ENCODE data around the gene CST9. TPM values are rescaled to one million over a fixed set of nuclear protein-coding genes. Genes with fewer than 3 reads are reported as not detected.

Gene CST9
- polyA plus RNA-seq, 1 donor (not counting 4 experiments of a cell fraction or from before 2014, with no cell fraction given) = not detected

DNA sequence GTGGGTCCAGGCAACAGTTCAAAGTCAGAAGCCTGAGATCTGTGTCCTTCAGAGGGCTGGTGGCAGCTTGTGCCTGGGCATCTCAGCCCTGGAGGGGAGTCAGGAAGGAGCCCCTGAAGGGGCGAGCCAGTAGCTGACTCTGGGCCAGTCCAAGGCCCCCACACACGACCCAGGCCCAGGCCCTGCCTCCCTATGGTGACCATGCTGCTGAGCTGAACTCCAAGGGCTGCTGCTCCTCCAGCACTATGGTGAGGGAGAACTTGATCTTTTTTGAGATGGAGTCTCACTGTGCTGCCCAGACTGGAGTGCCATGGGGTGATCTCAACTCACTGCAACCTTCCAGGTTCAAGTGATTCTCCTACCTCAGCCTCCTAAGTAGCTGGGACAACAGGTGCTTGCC is 47.2 kb upstream of the CST9 start:
- FAIRE-seq (no peak), DNase-seq (ENCODE audit: low read depth, low spot score) (no peak)
- no peaks in the 10 kb centered on the region for H3K36me3 ChIP-seq (ENCODE audit: control insufficient read depth in 2 of 2, extremely low read depth in 1 of 2, insufficient read depth in 2 of 2, low read length in 2 of 2)
- H3K4me1 ChIP-seq (ENCODE audit: control insufficient read depth, extremely low read depth, insufficient read depth, low read length) = peaks cover 8% of the 10 kb centered on the region
- H3K9me1 ChIP-seq (ENCODE audit: control insufficient read depth, extremely low read depth, insufficient read depth, low read length) = no peaks in the 10 kb centered on the region
- no peaks in the 10 kb centered on the region for H3K9me3 ChIP-seq (ENCODE audit: control insufficient read depth, low read depth, low read length)
- TF ChIP-seq CTCF (optimal IDR thresholded peaks at IDR 0.05 in 1 of 3, IDR thresholded peaks at IDR 0.05 in 1 of 3, conservative IDR thresholded peaks at IDR 0.05 in 1 of 3; ENCODE audit: extremely low read depth in 1 of 3, insufficient read depth in 2 of 3, low read length in 3 of 3) (no peak), EZH2 (IDR thresholded peaks at IDR 0.05; ENCODE audit: low read length) (no peak)
- dilution Hi-C loops (cut with MboI; ENCODE audit: extremely low pct_ligation_motif_present, low sequenced_read_pairs) = no loop called here
- H3K79me2 ChIP-seq (ENCODE audit: control insufficient read depth, insufficient read depth, low read length) = no peaks in the 10 kb centered on the region
- H2AFZ ChIP-seq (ENCODE audit: control insufficient read depth, low read length) = no peak overlapping the region
- no peak overlapping the region for H3K9ac ChIP-seq (ENCODE audit: control insufficient read depth, extremely low read depth, insufficient read depth, low read length)
- no peak overlapping the region for H3K4me2 ChIP-seq (ENCODE audit: control insufficient read depth, extremely low read depth, insufficient read depth, low read depth, low read length)
- no peaks in the 10 kb centered on the region for H3K27me3 ChIP-seq (ENCODE audit: control insufficient read depth, extremely low read depth, insufficient read depth, low read length)
- no peak overlapping the region for H3K27ac ChIP-seq (ENCODE audit: control insufficient read depth, insufficient read depth, low read length)
- no peaks in the 10 kb centered on the region for H4K20me1 ChIP-seq (ENCODE audit: control insufficient read depth, extremely low read depth, insufficient read depth, low read length)
- no peak overlapping the region for H3K4me3 ChIP-seq (ENCODE audit: control insufficient read depth in 2 of 3, extremely low read depth in 1 of 3, insufficient read depth in 2 of 3, low read depth in 1 of 3, low read length in 3 of 3)

DNA sequence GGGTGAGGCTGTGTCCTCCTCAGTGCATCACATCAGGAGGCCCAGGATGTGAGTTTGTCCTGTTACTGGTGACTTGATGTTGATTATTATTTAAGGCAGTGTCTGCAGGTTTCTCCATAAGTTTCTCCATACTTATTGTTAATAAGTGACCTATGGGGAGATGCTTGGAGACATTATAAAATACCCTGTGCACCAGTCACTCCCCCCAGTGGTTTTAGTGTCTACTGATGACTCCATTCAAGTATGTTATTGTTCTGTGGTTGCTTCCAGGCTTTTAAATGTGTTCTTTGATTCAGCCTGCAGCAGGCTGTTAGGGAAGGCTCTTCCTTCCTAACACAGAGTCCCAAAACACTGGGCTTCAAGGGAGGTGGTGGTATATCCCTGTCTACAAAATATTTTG is 46.7 kb upstream of the CST9 start:
- no peaks in the 10 kb centered on the region for H3K27me3 ChIP-seq (ENCODE audit: control insufficient read depth, extremely low read depth, insufficient read depth, low read length)
- DNase-seq (ENCODE audit: low read depth, low spot score) = no peak
- no peak overlapping the region for H3K9ac ChIP-seq (ENCODE audit: control insufficient read depth, extremely low read depth, insufficient read depth, low read length)
- TF ChIP-seq EZH2 (IDR thresholded peaks at IDR 0.05; ENCODE audit: low read length) = no peak
- TF ChIP-seq CTCF (optimal IDR thresholded peaks at IDR 0.05 in 1 of 3, IDR thresholded peaks at IDR 0.05 in 1 of 3, conservative IDR thresholded peaks at IDR 0.05 in 1 of 3; ENCODE audit: extremely low read depth in 1 of 3, insufficient read depth in 2 of 3, low read length in 3 of 3) = no peak
- no peak overlapping the region for H3K27ac ChIP-seq (ENCODE audit: control insufficient read depth, insufficient read depth, low read length)
- no peak for FAIRE-seq
- H3K36me3 ChIP-seq (ENCODE audit: control insufficient read depth in 2 of 2, extremely low read depth in 1 of 2, insufficient read depth in 2 of 2, low read length in 2 of 2) = no peaks in the 10 kb centered on the region
- H3K4me1 ChIP-seq (ENCODE audit: control insufficient read depth, extremely low read depth, insufficient read depth, low read length) = peaks cover 8% of the 10 kb centered on the region
- no peaks in the 10 kb centered on the region for H3K9me1 ChIP-seq (ENCODE audit: control insufficient read depth, extremely low read depth, insufficient read depth, low read length)
- no peak overlapping the region for H3K4me2 ChIP-seq (ENCODE audit: control insufficient read depth, extremely low read depth, insufficient read depth, low read depth, low read length)
- no peaks in the 10 kb centered on the region for H3K79me2 ChIP-seq (ENCODE audit: control insufficient read depth, insufficient read depth, low read length)
- H4K20me1 ChIP-seq (ENCODE audit: control insufficient read depth, extremely low read depth, insufficient read depth, low read length) = no peaks in the 10 kb centered on the region
- no peaks in the 10 kb centered on the region for H3K9me3 ChIP-seq (ENCODE audit: control insufficient read depth, low read depth, low read length)
- no peak overlapping the region for H3K4me3 ChIP-seq (ENCODE audit: control insufficient read depth in 2 of 3, extremely low read depth in 1 of 3, insufficient read depth in 2 of 3, low read depth in 1 of 3, low read length in 3 of 3)
- dilution Hi-C loops (cut with MboI; ENCODE audit: extremely low pct_ligation_motif_present, low sequenced_read_pairs) = no loop called here
- H2AFZ ChIP-seq (ENCODE audit: control insufficient read depth, low read length) = no peak overlapping the region
